Gastroesophageal sphincter (tissue), 4 donors: ENCODE results near the gene RBM43. TPM values are rescaled to one million over a fixed set of nuclear protein-coding genes. Genes with fewer than 3 reads are reported as not detected.
"Not testable (repeated sequence)": the region's sequence is repeated elsewhere in the genome, so short reads cannot be mapped to it uniquely, and the experiment has no call there.

Experiments
- ATAC-seq: fragments of 150-250 bp; one replicate; pipeline ENCODE4 v1.9.1; 2016; ENCODE audit warnings: mild to moderate bottlenecking, moderate library complexity
- H3K27ac ChIP-seq, 4 donors: fragments of 200-600 bp; sonication (generic) in 3 of 4; 1 replicate in 3 of 4; 2 replicates in 1 of 4; pipeline ENCODE4 v1.5.1; 2016 to 2019
- H3K27me3 ChIP-seq: fragments of 200-600 bp; sonication (generic); one replicate; pipeline ENCODE4 v1.5.1; 2019
- H3K36me3 ChIP-seq, 2 donors: fragments of 200-600 bp; sonication (generic); one replicate each; pipeline ENCODE4 v1.5.1; 2019; ENCODE audit warnings: control low read depth in 1 of 2
- H3K4me1 ChIP-seq, 3 donors: fragments of 200-600 bp; sonication (generic); 1 replicate in 2 of 3; 2 replicates in 1 of 3; pipeline ENCODE4 v1.5.1; 2016 to 2019; ENCODE audit warnings: control low read depth in 2 of 3
- H3K4me3 ChIP-seq, 2 donors: fragments of 200-600 bp; sonication (generic); one replicate each; pipeline ENCODE4 v1.5.1; 2019; ENCODE audit warnings: mild to moderate bottlenecking in 1 of 2, moderate library complexity in 1 of 2
- H3K9me3 ChIP-seq, 3 donors: fragments of 200-600 bp; sonication (generic); one replicate each; pipeline ENCODE4 v1.5.1; 2017 to 2019; ENCODE audit warnings: control low read depth in 2 of 3
- CTCF ChIP-seq, 4 experiments: fragments of 200-600 bp in 2 of 4; fragments of 450-650 bp in 2 of 4; sonication (generic) in 1 of 4; IDR thresholded peaks; one replicate each; pipeline ENCODE4 v1.5.1; 2017 to 2019; ENCODE audit warnings: antibody characterized with exemption in 4 of 4, mild to moderate bottlenecking in 2 of 4, moderate library complexity in 2 of 4
- EP300 ChIP-seq: sonication (generic); formaldehyde crosslinking; IDR thresholded peaks from one replicate; pipeline ENCODE4 v1.6.1; 2017; ENCODE audit warnings: antibody characterized with exemption, mild to moderate bottlenecking
- POLR2A ChIP-seq, 2 donors: fragments of 450-650 bp; IDR thresholded peaks; one replicate each; pipeline ENCODE4 v1.6.1; 2017; ENCODE audit warnings: antibody characterized with exemption in 2 of 2, mild to moderate bottlenecking in 2 of 2, moderate library complexity in 1 of 2
- POLR2AphosphoS5 ChIP-seq: sonication (generic); formaldehyde crosslinking; IDR thresholded peaks from one replicate; pipeline ENCODE4 v1.6.1; 2017; ENCODE audit warnings: antibody characterized with exemption
- WGBS, 2 donors: methylation state at CpG; one replicate each; pipeline ENCODE4 v1.1.5; 2018; ENCODE audit warnings: low coverage in 1 of 2; 5-methylcytosine and 5-hydroxymethylcytosine counted together
- total RNA-seq, 4 donors: library from RNA; depleted of rRNA; stranded (reverse); fragments of >200 nt; gene quantifications; one replicate each; pipeline ENCODE4 v1.1.0, GENCODE V29; 2016

The RBM43 gene
- total RNA-seq = 1 to 10 TPM; 4.3 to 9.5 (median 4.9) TPM

GRCh38 chr2:151261231-151261976 lies at the start of gene RBM43:
Gene RBM43, minus strand, starts transcription at chr2:151261863. Its CDS starts 136 bp downstream, at chr2:151261727.
- Histone ChIP-seq H3K4me1 (peaks cover 0 to 41% (median 3%) of the 10 kb centered on the region in 3 donors), H3K36me3 (no peaks in the 10 kb centered on the region), H3K4me3 (peak within 1 kb of the TSS; percentile 96 to 100), H3K27me3 (no peaks in the 10 kb centered on the region), H3K27ac (peak within 1 kb of the TSS; percentile 93 to 99 (median 95)), H3K9me3 (no peaks in the 10 kb centered on the region)
- TF ChIP-seq CTCF (IDR thresholded peaks at IDR 0.05) (peak in 2 of 4 experiments; percentile 21 to 23), EP300 (no peak), POLR2AphosphoS5 (peak; percentile 80), POLR2A (IDR thresholded peaks at IDR 0.05) (peak in 1 of 2 donors; percentile 37)
- peak; percentile 97 for ATAC-seq
- WGBS, 2 donors = 0% methylated on average over 16 of the region's 61 CpGs; no CpG with 5 or more reads in 1 of the 2 donors

DNA sequence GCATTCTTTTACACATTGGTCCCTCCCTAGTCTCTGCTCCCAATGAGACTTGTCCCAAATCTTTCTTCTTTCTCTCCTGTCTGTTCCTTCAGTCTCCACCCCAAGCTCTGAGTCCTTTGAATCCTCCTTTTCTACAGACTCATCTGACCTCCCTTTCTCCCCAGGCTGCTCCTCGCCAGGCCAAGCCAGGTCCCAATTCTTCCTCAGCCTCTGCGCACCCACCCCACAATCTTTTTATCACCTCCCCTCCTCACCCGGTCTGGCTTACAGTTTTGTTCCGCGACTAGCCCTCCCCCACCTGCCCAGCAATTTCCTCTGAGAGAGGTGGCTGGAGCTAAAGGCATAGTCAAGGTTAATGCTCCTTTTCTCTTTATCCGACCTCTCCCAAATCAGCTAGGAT lies 48.6 kb upstream of the RBM43 start:
- not testable (repeated sequence) for ATAC-seq, H3K27ac ChIP-seq

GRCh38 chr2:151306621-151307020 lies 45.0 kb upstream of the RBM43 start:
- Histone ChIP-seq H3K9me3 (no peaks in the 10 kb centered on the region), H3K27ac (no peak overlapping the region), H3K4me3 (no peak overlapping the region), H3K4me1 (no peaks in the 10 kb centered on the region), H3K27me3 (no peaks in the 10 kb centered on the region), H3K36me3 (no peaks in the 10 kb centered on the region)
- peak; percentile 55 for ATAC-seq
- TF ChIP-seq POLR2A (IDR thresholded peaks at IDR 0.05) = no peak
- TF ChIP-seq POLR2AphosphoS5 = no peak
- no peak for TF ChIP-seq EP300
- TF ChIP-seq CTCF (IDR thresholded peaks at IDR 0.05) = no peak
- 46 to 65% methylated on average over 3 of the region's 3 CpGs for WGBS, 2 donors

More for the DNA sequence above, 48.6 kb upstream of the RBM43 start:
- not testable (repeated sequence) for H3K27me3 ChIP-seq, H3K36me3 ChIP-seq, H3K9me3 ChIP-seq, H3K4me1 ChIP-seq, H3K4me3 ChIP-seq
- WGBS, 2 donors = 96 to 99% methylated on average over 5 of the region's 6 CpGs

- ATAC-seq = no peak
- Histone ChIP-seq H3K27ac (no peak overlapping the region), H3K4me1 (no peaks in the 10 kb centered on the region), H3K4me3 (no peak overlapping the region), H3K36me3 (no peaks in the 10 kb centered on the region), H3K9me3 (no peaks in the 10 kb centered on the region), H3K27me3 (no peaks in the 10 kb centered on the region)
- TF ChIP-seq POLR2A (IDR thresholded peaks at IDR 0.05) = no peak
- TF ChIP-seq CTCF (IDR thresholded peaks at IDR 0.05) = no peak
- TF ChIP-seq POLR2AphosphoS5 = no peak
These were observed 43.5 kb upstream of the RBM43 start for GRCh38 chr2:151305129-151305691.

GRCh38 chr2:151302879-151303278 lies 41.2 kb upstream of the RBM43 start:
- Histone ChIP-seq H3K4me1 (no peaks in the 10 kb centered on the region), H3K27me3 (no peaks in the 10 kb centered on the region), H3K9me3 (no peaks in the 10 kb centered on the region), H3K4me3 (no peak overlapping the region), H3K36me3 (no peaks in the 10 kb centered on the region), H3K27ac (no peak overlapping the region)
- peak; percentile 58 for ATAC-seq
- WGBS, 2 donors = 30 to 52% methylated on average over 2 of the region's 2 CpGs
- TF ChIP-seq POLR2AphosphoS5 (no peak), EP300 (no peak)

GRCh38 chr2:151302404-151302803 lies 40.7 kb upstream of the RBM43 start:
- Histone ChIP-seq H3K9me3 (no peaks in the 10 kb centered on the region), H3K4me1 (no peaks in the 10 kb centered on the region), H3K27ac (no peak overlapping the region), H3K36me3 (no peaks in the 10 kb centered on the region), H3K27me3 (no peaks in the 10 kb centered on the region), H3K4me3 (no peak overlapping the region)
- no peak for ATAC-seq
- WGBS, 2 donors = 40 to 58% methylated on average over 2 to 5 of the region's 5 CpGs
- no peak for TF ChIP-seq POLR2AphosphoS5
- TF ChIP-seq CTCF (IDR thresholded peaks at IDR 0.05) = no peak
- TF ChIP-seq POLR2A (IDR thresholded peaks at IDR 0.05) = no peak
- TF ChIP-seq EP300 = no peak
